LNCaP clone FGC (cell line): ENCODE results near the gene FBH1.
A peak's percentile ranks its signal among the peaks of the same experiment; 100 is the strongest.
"Not testable (repeated sequence)": the region's sequence is repeated elsewhere in the genome, so short reads cannot be mapped to it uniquely, and the experiment has no call there.

ENCODE experiments used
- DNase-seq: peaks from one replicate; pipeline ENCODE4 v3.0.0-alpha.2; 2011; ENCODE audit warnings: low read depth
- H3K4me3 ChIP-seq: 2 replicates; pipeline ENCODE4 v1.5.1; 2011; ENCODE audit warnings: mild to moderate bottlenecking, low read depth, low read length, control low read depth
- CTCF ChIP-seq: IDR thresholded peaks from 2 replicates; pipeline ENCODE4 v1.5.1; 2012; ENCODE audit warnings: mild to moderate bottlenecking; ENCODE audit not compliant: control insufficient read depth, insufficient read depth; ENCODE audit errors: extremely low read depth

FBH1 gene

DNA sequence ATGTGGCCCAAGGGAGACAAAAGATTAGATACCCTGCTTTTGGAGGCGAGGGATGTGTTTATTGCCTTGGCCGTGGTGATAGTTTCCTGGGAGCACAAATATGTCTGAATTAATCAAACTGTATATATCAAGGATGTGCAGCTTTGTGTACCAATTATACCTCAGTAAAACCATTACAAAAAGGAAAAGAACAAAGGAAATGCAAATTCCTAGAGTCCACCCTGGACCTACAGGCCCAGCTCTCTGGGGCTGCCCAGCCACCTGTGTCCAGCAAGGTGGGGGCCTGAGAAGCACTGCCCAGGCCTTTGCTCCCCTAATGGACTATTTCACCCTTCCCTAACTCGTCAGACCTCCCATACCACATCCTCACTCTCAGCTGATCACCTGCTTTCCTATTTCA is 20.9 kb upstream of the FBH1 start:
- H3K4me3 ChIP-seq = no peak overlapping the region
- TF ChIP-seq CTCF = no peak
- no peak for DNase-seq

GRCh38 chr10:5871596-5871995 is 18.4 kb upstream of the FBH1 start:
- DNase-seq = no peak
- no peak for TF ChIP-seq CTCF
- no peak overlapping the region for H3K4me3 ChIP-seq

GRCh38 chr10:5873515-5873995 is 16.5 kb upstream of the FBH1 start:
- DNase-seq = no peak
- TF ChIP-seq CTCF = peak; percentile 59
- H3K4me3 ChIP-seq = no peak overlapping the region

- no peak for TF ChIP-seq CTCF
- no peak overlapping the region for H3K4me3 ChIP-seq
- DNase-seq = no peak
Measured at GRCh38 chr10:5876181-5876768, 13.8 kb upstream of the FBH1 start.

GRCh38 chr10:5877041-5877440 is 13.0 kb upstream of the FBH1 start:
- H3K4me3 ChIP-seq, DNase-seq: not testable (repeated sequence)

DNA sequence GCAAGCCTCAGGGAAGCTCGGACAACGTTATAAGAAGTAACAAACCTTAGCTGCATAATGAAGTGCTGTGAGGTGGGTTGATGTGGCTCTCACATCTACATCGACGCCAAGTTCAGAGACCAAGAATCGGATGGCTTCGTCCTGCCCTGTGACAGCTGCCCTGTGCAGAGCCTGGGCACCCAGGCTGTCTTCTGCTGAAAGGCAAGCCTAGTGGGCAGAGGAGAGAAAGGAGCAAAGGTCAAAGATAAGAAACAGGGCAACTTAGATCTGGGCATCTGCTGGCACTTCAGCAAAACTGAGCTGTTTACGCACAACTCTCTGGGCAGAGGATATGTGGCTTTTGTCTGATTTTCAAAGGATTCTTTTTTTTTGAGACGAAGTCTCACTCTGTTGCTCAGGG is 7.1 kb upstream of the FBH1 start:
- H3K4me3 ChIP-seq = no peak overlapping the region
- no peak for TF ChIP-seq CTCF
- DNase-seq = no peak

DNA sequence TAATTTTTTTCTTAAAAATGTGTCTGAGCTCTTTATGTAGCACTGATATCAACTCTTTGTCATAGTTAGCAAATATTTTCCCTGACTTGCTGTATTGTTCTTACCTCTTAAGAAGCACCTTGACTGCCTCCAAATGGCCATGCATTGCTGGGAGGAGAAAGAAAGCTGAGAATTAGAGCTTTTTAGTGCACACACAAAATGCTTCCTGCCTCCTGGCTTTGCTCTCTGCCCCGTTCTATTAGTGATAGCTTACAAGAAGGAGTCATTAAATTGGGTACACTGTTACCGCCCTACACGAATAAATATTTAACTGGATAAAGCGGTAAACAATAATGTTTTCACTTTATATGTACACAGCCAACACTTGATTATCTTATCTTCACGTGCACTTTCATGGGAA is 4.4 kb upstream of the FBH1 start:
- DNase-seq = peak; percentile 85
- H3K4me3 ChIP-seq = no peak overlapping the region
- TF ChIP-seq CTCF = peak; percentile 51

DNA sequence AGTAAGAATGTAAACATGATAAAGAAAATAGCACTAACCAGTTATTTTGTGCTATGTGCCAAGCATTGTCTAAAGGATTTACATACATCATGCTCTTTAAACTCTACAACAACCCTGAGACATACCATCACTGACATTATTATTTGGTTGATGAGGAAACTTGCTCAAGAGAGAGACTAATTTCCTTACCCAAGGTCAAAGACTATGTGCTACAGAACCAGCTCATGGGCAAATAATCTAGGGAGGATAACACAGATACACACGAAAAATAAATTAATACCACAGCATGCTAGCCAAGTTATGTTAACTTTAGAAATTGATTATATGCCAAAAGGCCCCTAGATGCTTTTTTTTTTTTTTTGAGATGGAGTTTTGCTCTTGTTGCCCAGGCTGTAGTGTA is 3.0 kb upstream of the FBH1 start:
- H3K4me3 ChIP-seq = no peak overlapping the region
- TF ChIP-seq CTCF = no peak
- peak; percentile 67 for DNase-seq
